GM12878 (cell line): ENCODE results near the gene KRTAP3-3. TPM values are rescaled to one million over a fixed set of nuclear protein-coding genes. Genes with fewer than 3 reads are reported as not detected.

ENCODE experiments used
- ATAC-seq: fragments of 200-7000 bp; cut with Tn5 transposase; 3 replicates; pipeline ENCODE4 v1.9.1; 2020; ENCODE audit warnings: mild to moderate bottlenecking, moderate library complexity
- BruUV-seq: library from RNA; stranded (reverse); fragments of 400-500 nt; replicated peaks from 2 replicates; lab custom pipeline; 2021; lab: Mats Ljungman, UMichigan
- CTCF ChIA-PET: fragments of 300-600 bp; sonication (Branson Sonifier 250); formaldehyde crosslinking; extraction: SDS; loops from one replicate; lab custom pipeline; 2021; ENCODE audit warnings: inconsistent platforms; lab: Yijun Ruan, JAX
- POLR2A ChIA-PET: fragments of 350-600 bp; formaldehyde crosslinking; extraction: SDS; loops from one replicate; lab custom pipeline; 2021; ENCODE audit warnings: inconsistent platforms; lab: Charles Lee
- RAD21 ChIA-PET: fragments of 300-600 bp; sonication (Branson Sonifier 250); formaldehyde crosslinking; loops from one replicate; lab custom pipeline; 2023; ENCODE audit warnings: antibody characterized with exemption; ENCODE audit not compliant: unreplicated experiment; lab: Charles Lee
- SMC1A ChIA-PET: fragments of 300-600 bp; sonication (Branson Sonifier 250); formaldehyde crosslinking; loops from one replicate; lab custom pipeline; 2023; ENCODE audit not compliant: unreplicated experiment, uncharacterized antibody; lab: Charles Lee
- DNase-seq: peaks from one replicate; pipeline ENCODE4 v3.0.0-alpha.2; 2011; ENCODE audit warnings: low read depth, low spot score
- FAIRE-seq: peaks from 3 replicates; lab custom pipeline; 2011; peaks lifted over from hg19 to GRCh38; lab: Jason Lieb, UNC
- H2AFZ ChIP-seq: 2 replicates; pipeline ENCODE4 v1.6.0; 2011; ENCODE audit warnings: low read depth, low read length, control low read depth; ENCODE audit not compliant: control insufficient read depth
- H3K27ac ChIP-seq: 2 replicates; pipeline ENCODE4 v1.5.1; 2011; ENCODE audit warnings: control low read depth; ENCODE audit not compliant: control insufficient read depth, insufficient read depth
- H3K27me3 ChIP-seq, 2 experiments: replicated peaks in 1 of 2; 2 replicates each; pipeline versions ENCODE4 v1.6.0 to v1.6.1; 2011; ENCODE audit warnings: low read length in 1 of 2; ENCODE audit not compliant: control insufficient read depth in 2 of 2, insufficient read depth in 2 of 2
- H3K36me3 ChIP-seq, 2 experiments: 2 replicates each; pipeline ENCODE4 v1.5.1; 2011; ENCODE audit warnings: low read length in 1 of 2; ENCODE audit not compliant: control insufficient read depth in 2 of 2, insufficient read depth in 2 of 2
- H3K4me1 ChIP-seq: 2 replicates; pipeline ENCODE4 v1.6.1; 2011; ENCODE audit warnings: mild to moderate bottlenecking, low read length, moderate library complexity, mixed read lengths; ENCODE audit not compliant: control insufficient read depth, insufficient read depth
- H3K4me2 ChIP-seq: 2 replicates; pipeline ENCODE4 v1.6.0; 2011; ENCODE audit warnings: control low read depth; ENCODE audit not compliant: control insufficient read depth, insufficient read depth
- H3K4me3 ChIP-seq: fragments of 200-600 bp; sonication (generic); 2 replicates; pipeline ENCODE4 v1.5.1; 2016
- H3K79me2 ChIP-seq: 2 replicates; pipeline ENCODE4 v1.6.0; 2011; ENCODE audit warnings: low read length; ENCODE audit not compliant: control insufficient read depth, insufficient read depth
- H3K9ac ChIP-seq: 2 replicates; pipeline ENCODE4 v1.8.0; 2011; ENCODE audit warnings: low read length, control low read depth, mixed read lengths; ENCODE audit not compliant: control insufficient read depth, insufficient read depth
- H3K9me3 ChIP-seq: replicated peaks from 3 replicates; pipeline ENCODE4 v1.5.1; 2011; ENCODE audit warnings: mild to moderate bottlenecking, low read length; ENCODE audit not compliant: control insufficient read depth, insufficient read depth
- H4K20me1 ChIP-seq: 2 replicates; pipeline ENCODE4 v1.6.0; 2011; ENCODE audit not compliant: control insufficient read depth, insufficient read depth
- ATF2 ChIP-seq: IDR thresholded peaks from 2 replicates; pipeline ENCODE4 v1.6.1; 2012; ENCODE audit warnings: low read length, inconsistent platforms
- BCL11A ChIP-seq: IDR thresholded peaks from 2 replicates; pipeline ENCODE4 v1.6.1; 2011; ENCODE audit warnings: low read depth, low read length
- CBX3 ChIP-seq: fragments of 200-600 bp; sonication (generic); IDR thresholded peaks from 2 replicates; pipeline ENCODE4 v1.6.1; 2016; ENCODE audit warnings: low read depth, borderline replicate concordance
- CEBPB ChIP-seq, 2 experiments: fragments of 150-350 bp in 1 of 2; IDR thresholded peaks; 2 replicates each; pipeline ENCODE4 v1.6.1; 2012 to 2014; ENCODE audit warnings: low read depth in 2 of 2, low read length in 2 of 2, borderline replicate concordance in 1 of 2, inconsistent platforms in 1 of 2
- CREM ChIP-seq: IDR thresholded peaks from 2 replicates; pipeline ENCODE4 v1.6.1; 2014; ENCODE audit warnings: antibody characterized with exemption, low read depth
- CTCF ChIP-seq, 3 experiments: IDR thresholded peaks in 2 of 3; conservative IDR thresholded peaks in 1 of 3; 2 replicates each; pipeline ENCODE4 v1.5.1; 2011; ENCODE audit warnings: low read depth in 3 of 3, low read length in 3 of 3, mild to moderate bottlenecking in 3 of 3, control low read depth in 2 of 3, moderate library complexity in 2 of 3, inconsistent platforms in 1 of 3, mixed read lengths in 1 of 3; ENCODE audit not compliant: control insufficient read depth in 2 of 3, insufficient read depth in 1 of 3; ENCODE audit errors: extremely low read depth in 1 of 3
- E2F8 ChIP-seq: fragments of 450-650 bp; IDR thresholded peaks from 2 replicates; pipeline ENCODE4 v1.6.1; 2018; ENCODE audit warnings: mild to moderate bottlenecking, low read depth, moderate library complexity; ENCODE audit not compliant: partially characterized antibody
- MEF2A ChIP-seq: IDR thresholded peaks from 2 replicates; pipeline ENCODE4 v1.6.1; 2011; ENCODE audit warnings: low read depth, mild to moderate bottlenecking, low read length, moderate library complexity; ENCODE audit not compliant: insufficient read depth
- NKRF ChIP-seq: fragments of 450-650 bp; conservative IDR thresholded peaks from 2 replicates; pipeline ENCODE4 v1.6.1; 2017; ENCODE audit warnings: mild to moderate bottlenecking, moderate library complexity
- RELA ChIP-seq: fragments of 450-650 bp; IDR thresholded peaks from 2 replicates; pipeline ENCODE4 v1.8.0; 2014; ENCODE audit warnings: borderline replicate concordance; ENCODE audit not compliant: partially characterized antibody
- SREBF1 ChIP-seq: IDR thresholded peaks from 2 replicates; pipeline ENCODE4 v1.6.1; 2012; ENCODE audit warnings: mild to moderate bottlenecking, low read length
- SREBF2 ChIP-seq: IDR thresholded peaks from 2 replicates; pipeline ENCODE4 v1.6.1; 2012; ENCODE audit warnings: mild to moderate bottlenecking, low read length
- ZBED1 ChIP-seq: IDR thresholded peaks from 2 replicates; pipeline ENCODE4 v1.6.1; 2016; ENCODE audit warnings: borderline replicate concordance
- ZNF217 ChIP-seq: fragments of 450-650 bp; IDR thresholded peaks from 2 replicates; pipeline ENCODE4 v1.6.1; 2017; ENCODE audit warnings: antibody characterized with exemption, mild to moderate bottlenecking
- ZNF384 ChIP-seq: IDR thresholded peaks from 2 replicates; pipeline ENCODE4 v1.6.1; 2012; ENCODE audit warnings: low read depth, mild to moderate bottlenecking, low read length, improper control_type of control experiment, borderline replicate concordance
- ZSCAN29 ChIP-seq: fragments of 450-650 bp; IDR thresholded peaks from 2 replicates; pipeline ENCODE4 v1.6.1; 2017; ENCODE audit warnings: mild to moderate bottlenecking, moderate library complexity
- WGBS: methylation state at CpG from one replicate; pipeline ENCODE4 v1.1.6; 2016; ENCODE audit warnings: low lambda C conversion rate; ENCODE audit not compliant: insufficient replicate concordance, insufficient coverage; ENCODE audit errors: missing lambda C conversion rate; 5-methylcytosine and 5-hydroxymethylcytosine counted together
- in situ Hi-C: fragments of 300-500 bp; cut with MboI; formaldehyde crosslinking; loops from 9 replicates; pipeline ENCODE4 v1.14.3; 2018; ENCODE audit warnings: mixed read lengths
- intact Hi-C: fragments of 100-400 bp; cut with micrococcal nuclease; formaldehyde crosslinking; loops from one replicate; pipeline ENCODE4 v1.14.2; 2022; ENCODE audit not compliant: unreplicated experiment
- polyA plus RNA-seq, 11 experiments: library from polyadenylated mRNA; depleted of rRNA in 4 of 11; unstranded in 6 of 11; stranded (reverse) in 5 of 11; fragments of >200 nt; fragmentation: Nextera tagmentation in 4 of 11; fragmentation: Illumina TruSeq in 1 of 11; extraction: Ambion mirVana in 4 of 11; extraction: Trizol in 1 of 11; gene quantifications; 1 replicate in 1 of 11; 2 replicates in 10 of 11; pipeline versions ENCODE4 v1.2.1 to v1.2.3, GENCODE V29; 2011 to 2016; ENCODE audit warnings: inconsistent platforms in 2 of 11, missing spikeins in 2 of 11, low read depth in 1 of 11
- total RNA-seq, 4 experiments: library from RNA; depleted of rRNA in 3 of 4; stranded (reverse); fragments of >200 nt in 3 of 4; fragmentation: Illumina TruSeq in 1 of 4; extraction: Trizol in 1 of 4; gene quantifications; 2 replicates each; pipeline versions ENCODE4 v1.2.1 to v1.2.3, GENCODE V29; 2013 to 2021

The KRTAP3-3 gene
- total and polyA plus RNA-seq, 10 of the 15 experiments (the other 5 are each of a cell fraction or from before 2014, with no cell fraction given) = not detected

- TF ChIP-seq ATF2 = no peak
- TF ChIP-seq ZNF217 = no peak
- TF ChIP-seq SREBF1 = no peak
These were observed 26.4 kb downstream of the KRTAP3-3 start (continued) for GRCh38 chr17:40967582-40967981.

GRCh38 chr17:40966848-40967247 lies 27.1 kb downstream of the KRTAP3-3 start, which contains the start of gene KRT39:
TSS of gene KRT39 (minus strand) at chr17:40966948. CDS start at chr17:40966856, 92 bp downstream.
- WGBS = 0% methylated on average over 1 of the region's 1 CpG
- ChIA-PET RAD21 (no interaction called here), POLR2A (no interaction called here), CTCF (no interaction called here), SMC1A (no interaction called here)
- in situ Hi-C loops (no loop called here), intact Hi-C loops (no loop called here)
- H3K9ac ChIP-seq = no peak within 1 kb of the TSS
- H3K27ac ChIP-seq = no peak within 1 kb of the TSS
- no peaks in the 10 kb centered on the region for H4K20me1 ChIP-seq
- no peak for ATAC-seq
- no peaks in the 10 kb centered on the region for H3K79me2 ChIP-seq
- no peak within 1 kb of the TSS for H3K4me3 ChIP-seq
- H3K27me3 ChIP-seq = no peaks in the 10 kb centered on the region
- no peak within 1 kb of the TSS for H2AFZ ChIP-seq
- H3K36me3 ChIP-seq = no peaks in the 10 kb centered on the region
- H3K9me3 ChIP-seq = no peaks in the 10 kb centered on the region; the same call in 2 of the 3 replicates
- no peak for DNase-seq
- no TSS peak for BruUV-seq
- H3K4me2 ChIP-seq = no peak within 1 kb of the TSS
- H3K4me1 ChIP-seq = no peaks in the 10 kb centered on the region
- FAIRE-seq = no peak
- TF ChIP-seq NKRF (no peak), BCL11A (no peak), CTCF (IDR thresholded peaks at IDR 0.05 in 2 of 3, conservative IDR thresholded peaks at IDR 0.05 in 1 of 3; ENCODE audit: control insufficient read depth in 2 of 3, extremely low read depth in 1 of 3, insufficient read depth in 1 of 3, low read depth in 3 of 3, low read length in 3 of 3) (no peak), CEBPB (IDR thresholded peaks at IDR 0.05; ENCODE audit: borderline replicate concordance in 1 of 2, low read depth in 2 of 2, low read length in 2 of 2) (no peak), CREM (no peak), ZBED1 (no peak), RELA (no peak), E2F8 (no peak), ZSCAN29 (no peak), MEF2A (no peak), CBX3 (no peak), ZNF384 (no peak), SREBF2 (no peak)
